ENCODE results near the gene UTP14C. TPM values are rescaled to one million over a fixed set of nuclear protein-coding genes. Genes with fewer than 3 reads are reported as not detected.
"Not testable (repeated sequence)": the region's sequence is repeated elsewhere in the genome, so short reads cannot be mapped to it uniquely, and the experiment has no call there.

The UTP14C gene
- total and polyA plus RNA-seq, 2 donors (not counting 3 experiments of a cell fraction or from before 2014, with no cell fraction given): 4.1 to 10.9 TPM

GRCh38 chr13:52029569-52029968 is 5.1 kb downstream of the UTP14C start:
- BruUV-seq (replicated peaks): no TSS peak
- H3K27me3 ChIP-seq (ENCODE audit: control insufficient read depth in 2 of 2, insufficient read depth in 2 of 2, low read length in 2 of 2): no peaks in the 10 kb centered on the region
- no peaks in the 10 kb centered on the region for H4K20me1 ChIP-seq (replicated peaks; ENCODE audit: control insufficient read depth, extremely low read depth, insufficient read depth, low read length)
- H3K27ac ChIP-seq (ENCODE audit: insufficient read depth, low read depth, low read length): no peak overlapping the region
- peaks cover 2 to 5% of the 10 kb centered on the region in 2 experiments for H3K36me3 ChIP-seq (ENCODE audit: control insufficient read depth in 2 of 2, extremely low read depth in 1 of 2, insufficient read depth in 2 of 2, low read length in 2 of 2)
- H3K9me1 ChIP-seq (replicated peaks; ENCODE audit: control insufficient read depth, extremely low read depth, insufficient read depth, low read length): no peaks in the 10 kb centered on the region
- CTCF ChIA-PET: interaction anchor here (1.6 kb wide), 1 partner anchor 32 kb away, joined by 3 read pairs; no protein-coding TSS in a partner anchor
- no peaks in the 10 kb centered on the region for H3K4me1 ChIP-seq (ENCODE audit: control insufficient read depth, extremely low read depth, insufficient read depth, low read length)
- intact Hi-C loops (cut with micrococcal nuclease): no loop called here
- POLR2A ChIA-PET: no interaction called here
- no peak overlapping the region for H3K4me2 ChIP-seq (ENCODE audit: insufficient read depth, low read length)
- dilution Hi-C loops (cut with MboI; ENCODE audit: extremely low pct_ligation_motif_present, low sequenced_read_pairs): no loop called here
- TF ChIP-seq MAX (IDR thresholded peaks at IDR 0.05; ENCODE audit: insufficient read depth, insufficient read length) (no peak), GATA2 (IDR thresholded peaks at IDR 0.05; ENCODE audit: insufficient read depth, insufficient read length, low read depth, low read length) (no peak), FOS (IDR thresholded peaks at IDR 0.05; ENCODE audit: borderline replicate concordance, insufficient read depth, low read length) (no peak), JUN (IDR thresholded peaks at IDR 0.05; ENCODE audit: borderline replicate concordance, insufficient read depth, insufficient read length, low read depth) (no peak), MYC (IDR thresholded peaks at IDR 0.05; ENCODE audit: low read depth, low read length) (no peak), POLR2A (IDR thresholded peaks at IDR 0.05; ENCODE audit: low read depth, low read length) (no peak), POLR2AphosphoS5 (IDR thresholded peaks at IDR 0.05; ENCODE audit: insufficient read depth, low read depth, low read length) (no peak), EZH2 (IDR thresholded peaks at IDR 0.05; ENCODE audit: borderline replicate concordance, low read depth, low read length, severe bottlenecking) (no peak), CTCF (IDR thresholded peaks at IDR 0.05; ENCODE audit: extremely low read depth in 1 of 2, insufficient read depth in 1 of 2, low read depth in 1 of 2, low read length in 2 of 2) (no peak)
- no peak for DNase-seq (ENCODE audit: low read depth, low spot score)
- H3K4me3 ChIP-seq (replicated peaks in 1 of 3; ENCODE audit: insufficient read depth in 1 of 3, low read depth in 1 of 3, low read length in 3 of 3): no peak overlapping the region
- no peak overlapping the region for H3K9ac ChIP-seq (replicated peaks; ENCODE audit: extremely low read depth, insufficient read depth, low read length)
- no peak overlapping the region for H2AFZ ChIP-seq (ENCODE audit: low read depth, low read length)
- no peak for FAIRE-seq
- H3K9me3 ChIP-seq (replicated peaks; ENCODE audit: control insufficient read depth, insufficient read depth, low read length): no peaks in the 10 kb centered on the region
- H3K79me2 ChIP-seq (ENCODE audit: control insufficient read depth, insufficient read depth, low read length): peaks cover 2% of the 10 kb centered on the region

- H2AFZ ChIP-seq (ENCODE audit: low read depth, low read length); dilution Hi-C loops (cut with MboI; ENCODE audit: extremely low pct_ligation_motif_present, low sequenced_read_pairs); FAIRE-seq; H3K4me1 ChIP-seq (ENCODE audit: control insufficient read depth, extremely low read depth, insufficient read depth, low read length); H3K79me2 ChIP-seq (ENCODE audit: control insufficient read depth, insufficient read depth, low read length); H3K27ac ChIP-seq (ENCODE audit: insufficient read depth, low read depth, low read length); H3K9me3 ChIP-seq (replicated peaks; ENCODE audit: control insufficient read depth, insufficient read depth, low read length); H3K9me1 ChIP-seq (replicated peaks; ENCODE audit: control insufficient read depth, extremely low read depth, insufficient read depth, low read length); BruUV-seq (replicated peaks); POLR2A ChIA-PET; H3K27me3 ChIP-seq (ENCODE audit: control insufficient read depth in 2 of 2, insufficient read depth in 2 of 2, low read length in 2 of 2); intact Hi-C loops (cut with micrococcal nuclease); H3K4me2 ChIP-seq (ENCODE audit: insufficient read depth, low read length); DNase-seq (ENCODE audit: low read depth, low spot score); H4K20me1 ChIP-seq (replicated peaks; ENCODE audit: control insufficient read depth, extremely low read depth, insufficient read depth, low read length); H3K4me3 ChIP-seq (replicated peaks in 1 of 3; ENCODE audit: insufficient read depth in 1 of 3, low read depth in 1 of 3, low read length in 3 of 3); H3K36me3 ChIP-seq (ENCODE audit: control insufficient read depth in 2 of 2, extremely low read depth in 1 of 2, insufficient read depth in 2 of 2, low read length in 2 of 2); H3K9ac ChIP-seq (replicated peaks; ENCODE audit: extremely low read depth, insufficient read depth, low read length): not testable (repeated sequence)
- CTCF ChIA-PET: interaction anchor here (0.7 to 1.6 kb wide), 2 partner anchors 31 to 1133 kb away, joined by 3 read pairs; no protein-coding TSS in a partner anchor
These were observed 5.9 kb downstream of the UTP14C start for GRCh38 chr13:52030401-52030800.

Measured in endothelial cell of umbilical vein (primary cell).